Measurements from ENCODE around the gene SEMA4B.

DNA sequence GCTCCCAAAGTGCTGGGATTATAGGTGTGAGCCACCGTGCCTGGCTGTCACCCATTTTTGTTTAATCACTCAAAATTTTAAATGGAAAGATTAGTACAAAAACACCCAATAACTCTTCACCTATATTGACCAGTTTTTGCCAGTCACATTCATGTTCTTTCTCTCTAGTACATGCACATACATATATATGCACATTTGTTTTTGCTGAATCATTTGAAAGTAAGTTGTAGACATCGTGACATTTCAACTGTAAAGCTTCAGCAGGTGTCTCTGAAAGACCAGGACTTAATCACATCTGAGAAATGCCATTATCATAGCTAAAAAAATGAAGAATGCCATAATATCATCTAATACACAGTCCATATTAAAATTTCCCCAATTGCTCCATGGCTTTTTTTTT is 6.5 kb upstream of the SEMA4B start:
- TF ChIP-seq, protein P1, sequence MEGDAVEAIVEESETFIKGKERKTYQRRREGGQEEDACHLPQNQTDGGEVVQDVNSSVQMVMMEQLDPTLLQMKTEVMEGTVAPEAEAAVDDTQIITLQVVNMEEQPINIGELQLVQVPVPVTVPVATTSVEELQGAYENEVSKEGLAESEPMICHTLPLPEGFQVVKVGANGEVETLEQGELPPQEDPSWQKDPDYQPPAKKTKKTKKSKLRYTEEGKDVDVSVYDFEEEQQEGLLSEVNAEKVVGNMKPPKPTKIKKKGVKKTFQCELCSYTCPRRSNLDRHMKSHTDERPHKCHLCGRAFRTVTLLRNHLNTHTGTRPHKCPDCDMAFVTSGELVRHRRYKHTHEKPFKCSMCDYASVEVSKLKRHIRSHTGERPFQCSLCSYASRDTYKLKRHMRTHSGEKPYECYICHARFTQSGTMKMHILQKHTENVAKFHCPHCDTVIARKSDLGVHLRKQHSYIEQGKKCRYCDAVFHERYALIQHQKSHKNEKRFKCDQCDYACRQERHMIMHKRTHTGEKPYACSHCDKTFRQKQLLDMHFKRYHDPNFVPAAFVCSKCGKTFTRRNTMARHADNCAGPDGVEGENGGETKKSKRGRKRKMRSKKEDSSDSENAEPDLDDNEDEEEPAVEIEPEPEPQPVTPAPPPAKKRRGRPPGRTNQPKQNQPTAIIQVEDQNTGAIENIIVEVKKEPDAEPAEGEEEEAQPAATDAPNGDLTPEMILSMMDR (conservative IDR thresholded peaks at IDR 0.05; ENCODE audit: low read length) = no peak
- no peak for TF ChIP-seq EZH2phosphoT487 (IDR thresholded peaks at IDR 0.05; ENCODE audit: borderline replicate concordance)

Measured in Loucy (cell line).